ENCODE measurements around the gene MUC5AC.
"Not testable (repeated sequence)": the region's sequence is repeated elsewhere in the genome, so short reads cannot be mapped to it uniquely, and the experiment has no call there.

MUC5AC gene

DNA sequence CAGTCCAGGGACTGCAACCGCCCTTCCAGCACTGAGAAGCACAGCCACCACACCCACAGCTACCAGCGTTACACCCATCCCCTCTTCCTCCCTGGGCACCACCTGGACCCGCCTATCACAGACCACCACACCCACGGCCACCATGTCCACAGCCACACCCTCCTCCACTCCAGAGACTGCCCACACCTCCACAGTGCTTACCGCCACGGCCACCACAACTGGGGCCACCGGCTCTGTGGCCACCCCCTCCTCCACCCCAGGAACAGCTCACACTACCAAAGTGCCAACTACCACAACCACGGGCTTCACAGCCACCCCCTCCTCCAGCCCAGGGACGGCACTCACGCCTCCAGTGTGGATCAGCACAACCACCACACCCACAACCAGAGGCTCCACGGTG, 85.0 kb downstream of the MUC5AC start:
- H3K27me3 Mint-ChIP-seq (ENCODE audit: low read depth); H3K9me3 Mint-ChIP-seq; H3K4me3 Mint-ChIP-seq; H3K27ac Mint-ChIP-seq; H3K36me3 Mint-ChIP-seq (ENCODE audit: low read depth); H3K4me1 Mint-ChIP-seq (ENCODE audit: low read depth); DNase-seq (ENCODE audit: low spot score): not testable (repeated sequence)

- H3K36me3 Mint-ChIP-seq (ENCODE audit: low read depth); DNase-seq (ENCODE audit: low spot score); H3K9me3 Mint-ChIP-seq; H3K27me3 Mint-ChIP-seq (ENCODE audit: low read depth); H3K4me1 Mint-ChIP-seq (ENCODE audit: low read depth); H3K27ac Mint-ChIP-seq; H3K4me3 Mint-ChIP-seq: not testable (repeated sequence)
Observed at GRCh38 chr11:1243521-1243920, 85.8 kb downstream of the MUC5AC start.

GRCh38 chr11:1244557-1244956, 86.8 kb downstream of the MUC5AC start:
- not testable (repeated sequence) for H3K27ac Mint-ChIP-seq; H3K27me3 Mint-ChIP-seq (ENCODE audit: low read depth); H3K4me3 Mint-ChIP-seq; DNase-seq (ENCODE audit: low spot score); H3K36me3 Mint-ChIP-seq (ENCODE audit: low read depth); H3K4me1 Mint-ChIP-seq (ENCODE audit: low read depth); H3K9me3 Mint-ChIP-seq

- not testable (repeated sequence) for H3K27ac Mint-ChIP-seq; H3K36me3 Mint-ChIP-seq (ENCODE audit: low read depth); H3K4me3 Mint-ChIP-seq; H3K27me3 Mint-ChIP-seq (ENCODE audit: low read depth); H3K4me1 Mint-ChIP-seq (ENCODE audit: low read depth); DNase-seq (ENCODE audit: low spot score)
- peaks cover 11% of the 10 kb centered on the region for H3K9me3 Mint-ChIP-seq
Observed at GRCh38 chr11:1245717-1246116, 88.0 kb downstream of the MUC5AC start.

- H3K4me1 Mint-ChIP-seq (ENCODE audit: low read depth); H3K27ac Mint-ChIP-seq; H3K4me3 Mint-ChIP-seq; DNase-seq (ENCODE audit: low spot score); H3K36me3 Mint-ChIP-seq (ENCODE audit: low read depth); H3K27me3 Mint-ChIP-seq (ENCODE audit: low read depth): not testable (repeated sequence)
- peaks cover 17% of the 10 kb centered on the region for H3K9me3 Mint-ChIP-seq
Observed at GRCh38 chr11:1246301-1246700, 88.5 kb downstream of the MUC5AC start.

DNA sequence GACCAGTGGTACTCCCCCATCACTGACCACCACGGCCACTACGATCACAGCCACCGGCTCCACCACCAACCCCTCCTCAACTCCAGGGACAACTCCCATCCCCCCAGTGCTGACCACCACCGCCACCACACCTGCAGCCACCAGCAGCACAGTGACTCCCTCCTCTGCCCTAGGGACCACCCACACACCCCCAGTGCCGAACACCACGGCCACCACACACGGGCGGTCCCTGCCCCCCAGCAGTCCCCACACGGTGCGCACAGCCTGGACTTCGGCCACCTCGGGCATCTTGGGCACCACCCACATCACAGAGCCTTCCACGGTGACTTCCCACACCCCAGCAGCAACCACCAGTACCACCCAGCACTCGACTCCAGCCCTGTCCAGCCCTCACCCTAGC, 89.3 kb downstream of the MUC5AC start:
- not testable (repeated sequence) for H3K4me1 Mint-ChIP-seq (ENCODE audit: low read depth); H3K36me3 Mint-ChIP-seq (ENCODE audit: low read depth); H3K27ac Mint-ChIP-seq; H3K27me3 Mint-ChIP-seq (ENCODE audit: low read depth); H3K4me3 Mint-ChIP-seq; DNase-seq (ENCODE audit: low spot score)
- peaks cover 16% of the 10 kb centered on the region for H3K9me3 Mint-ChIP-seq

- not testable (repeated sequence) for H3K27ac Mint-ChIP-seq; H3K4me1 Mint-ChIP-seq (ENCODE audit: low read depth); DNase-seq (ENCODE audit: low spot score); H3K27me3 Mint-ChIP-seq (ENCODE audit: low read depth); H3K9me3 Mint-ChIP-seq; H3K4me3 Mint-ChIP-seq; H3K36me3 Mint-ChIP-seq (ENCODE audit: low read depth)
Observed at GRCh38 chr11:1248951-1249350, 91.2 kb downstream of the MUC5AC start.

GRCh38 chr11:1250411-1250810, 92.7 kb downstream of the MUC5AC start:
- H3K36me3 Mint-ChIP-seq (ENCODE audit: low read depth); H3K27me3 Mint-ChIP-seq (ENCODE audit: low read depth); H3K27ac Mint-ChIP-seq; H3K4me3 Mint-ChIP-seq; DNase-seq (ENCODE audit: low spot score); H3K9me3 Mint-ChIP-seq; H3K4me1 Mint-ChIP-seq (ENCODE audit: low read depth): not testable (repeated sequence)
